NCI-H128 (cell line): ENCODE measurements around the gene AMOTL1.

Experiments
- DNase-seq: peaks from one replicate; lab custom pipeline; 2025; ENCODE audit not compliant: unreplicated experiment; lab: John Stamatoyannopoulos, UW

Gene AMOTL1

GRCh38 chr11:94871491-94872185 is 103.5 kb downstream of the AMOTL1 start:
- DNase-seq = no peak

DNA sequence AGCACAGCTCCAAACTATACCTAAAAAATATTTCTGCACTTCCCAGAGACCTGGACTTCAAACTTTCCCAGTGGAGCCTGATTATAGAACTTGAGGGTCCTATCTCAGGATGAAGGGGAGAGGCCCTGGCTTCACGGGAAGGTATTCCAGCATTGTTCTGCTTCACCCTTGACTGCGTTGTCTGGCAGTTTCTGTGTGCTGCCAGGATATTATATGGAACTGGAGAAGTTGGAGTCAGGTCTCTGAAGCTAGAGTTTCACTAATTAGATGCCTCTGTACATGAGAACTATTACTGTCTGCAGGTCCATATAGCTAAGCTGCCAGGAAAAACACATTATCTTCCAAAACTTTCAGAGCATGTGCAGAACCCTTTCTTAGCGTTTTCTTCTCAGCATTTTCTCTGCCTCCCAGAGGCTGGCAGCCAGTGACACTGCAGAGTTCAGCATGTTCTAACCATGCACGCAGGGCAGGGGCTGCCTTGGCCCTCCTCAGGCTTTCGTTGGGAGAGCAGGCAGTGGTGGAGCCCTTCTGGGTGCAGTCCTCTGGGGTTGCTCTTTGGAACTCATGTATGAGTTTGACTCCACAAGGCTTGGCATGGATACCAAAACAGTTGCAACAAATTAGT is 105.9 kb downstream of the AMOTL1 start:
- DNase-seq = no peak

- DNase-seq = no peak
Observed at GRCh38 chr11:94876222-94876621, 108.1 kb downstream of the AMOTL1 start.

DNA sequence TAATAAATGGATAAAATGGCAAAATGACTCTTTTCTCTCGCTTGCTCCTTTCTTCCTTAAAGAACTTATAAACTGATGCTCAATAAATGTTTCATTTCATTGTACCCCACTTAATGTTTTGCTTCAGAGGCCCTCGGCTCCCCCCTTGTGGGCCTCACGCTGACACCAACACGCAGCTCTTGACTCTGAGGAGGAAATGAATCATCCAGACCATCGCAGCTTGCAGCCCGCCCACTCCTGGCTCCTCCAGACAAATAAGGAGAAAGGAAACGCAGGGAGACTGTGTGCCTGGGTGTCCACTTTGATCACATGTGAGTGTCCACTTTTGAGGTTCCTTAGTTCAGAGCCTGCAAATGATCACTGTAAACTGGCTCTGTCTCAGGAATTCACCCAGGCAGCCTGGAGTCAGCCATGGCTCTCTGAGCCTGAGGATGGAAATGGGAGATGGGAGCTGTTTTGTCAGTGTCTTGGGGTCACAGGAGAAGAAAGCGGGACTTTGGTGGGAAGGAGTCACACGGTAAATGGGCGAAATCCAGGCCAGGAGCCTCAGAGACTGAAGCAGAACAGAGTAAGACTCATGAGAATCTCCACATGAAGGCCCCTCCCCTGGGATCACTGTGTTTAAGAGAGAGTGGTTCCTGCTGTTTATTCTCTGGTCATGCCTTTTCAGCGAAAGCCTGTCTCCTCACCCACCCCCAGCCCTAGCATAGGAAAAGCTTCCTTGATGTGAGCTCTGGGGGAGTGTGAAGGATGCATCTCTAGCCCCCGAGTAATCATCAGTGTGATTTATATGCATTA is 108.7 kb downstream of the AMOTL1 start:
- DNase-seq = no peak

GRCh38 chr11:94877443-94878200 is 109.5 kb downstream of the AMOTL1 start:
- DNase-seq = no peak

- DNase-seq = no peak
Observed at GRCh38 chr11:94879006-94879405, 110.8 kb downstream of the AMOTL1 start.

- DNase-seq = no peak
Observed at GRCh38 chr11:94880216-94880615, 112.1 kb downstream of the AMOTL1 start.

- DNase-seq = no peak
Observed at GRCh38 chr11:94882931-94883330, 114.8 kb downstream of the AMOTL1 start.

GRCh38 chr11:94883878-94884277 is 115.7 kb downstream of the AMOTL1 start:
- DNase-seq = no peak

DNA sequence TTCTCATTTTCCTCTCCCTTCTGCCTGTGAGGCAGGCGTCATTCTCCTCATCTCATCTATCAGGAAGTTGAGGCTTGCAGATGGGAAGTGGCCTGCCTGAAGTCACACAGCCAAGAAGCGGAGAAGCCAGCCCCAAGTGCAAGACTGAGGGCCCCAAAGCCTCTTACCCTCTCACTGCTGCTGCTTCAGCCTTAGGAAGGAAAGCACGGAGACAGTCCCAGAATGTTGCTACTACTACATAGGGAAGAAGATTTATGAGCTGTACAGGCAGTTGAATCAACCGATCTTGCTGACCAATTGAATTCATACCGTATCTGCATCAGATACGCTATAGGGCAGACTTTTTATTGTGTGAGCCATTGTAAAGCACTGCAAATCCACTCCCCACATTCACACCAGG is 116.2 kb downstream of the AMOTL1 start:
- no peak for DNase-seq

DNA sequence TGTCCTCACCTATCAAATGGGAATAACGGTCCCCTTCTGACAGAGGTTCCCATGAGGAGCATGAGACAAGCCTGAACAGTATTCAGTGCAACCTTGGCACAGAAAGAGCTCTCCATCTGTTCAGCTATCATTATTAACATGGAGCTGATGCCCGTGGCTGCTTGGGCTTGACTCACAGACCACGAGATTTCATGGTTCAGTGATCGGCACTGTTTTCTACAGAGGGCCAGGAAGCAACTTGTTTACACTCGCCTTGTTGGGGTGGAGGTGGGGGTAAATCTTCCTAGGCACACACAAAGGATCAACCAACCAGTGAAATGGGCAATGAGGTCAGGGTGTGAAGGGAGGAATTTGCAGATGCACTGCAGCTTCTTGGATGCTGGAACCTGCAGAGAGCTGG is 117.0 kb downstream of the AMOTL1 start:
- no peak for DNase-seq

GRCh38 chr11:94885581-94885980 is 117.4 kb downstream of the AMOTL1 start:
- no peak for DNase-seq

DNA sequence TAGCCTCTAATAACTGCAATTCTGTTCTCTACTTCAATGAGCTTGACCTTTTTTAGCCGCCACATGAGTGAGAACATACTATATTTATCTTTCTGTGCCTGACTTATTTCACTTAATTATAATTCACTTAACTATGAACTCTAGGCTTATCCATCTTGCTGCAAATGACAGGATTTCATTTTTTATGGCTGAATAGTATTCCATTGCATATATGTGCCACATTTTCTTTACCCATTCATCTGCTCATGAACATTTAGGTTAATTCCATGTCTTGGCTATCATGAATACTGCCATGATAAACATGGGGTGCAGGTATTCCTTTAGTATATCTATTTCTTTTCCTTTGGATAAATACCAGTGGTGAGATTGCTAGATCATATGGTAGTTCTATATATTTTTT is 120.0 kb downstream of the AMOTL1 start:
- DNase-seq = no peak

- no peak for DNase-seq
Observed at GRCh38 chr11:94895451-94895850, 127.3 kb downstream of the AMOTL1 start.

GRCh38 chr11:94895971-94896370 is 127.8 kb downstream of the AMOTL1 start:
- DNase-seq = no peak

DNA sequence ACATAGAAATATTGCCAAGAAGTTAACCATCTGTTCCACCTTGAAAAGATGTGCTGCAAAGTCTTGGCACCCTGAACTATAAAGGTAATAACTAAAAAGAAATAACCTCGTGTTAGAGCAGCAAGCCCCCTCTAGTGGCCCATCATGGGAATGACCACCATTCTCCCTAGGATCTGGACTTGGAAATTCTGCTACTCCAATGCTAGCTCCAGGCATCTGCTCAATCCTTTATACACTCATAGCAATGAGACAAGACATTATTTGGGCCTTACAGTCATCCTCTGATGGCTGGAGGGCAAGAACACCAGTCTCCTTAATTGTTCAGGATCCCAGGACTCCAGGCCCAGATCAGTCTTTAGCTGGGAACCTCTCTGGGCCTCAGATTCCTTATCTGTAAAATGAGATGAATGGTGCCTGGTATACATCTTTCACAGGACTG is 129.2 kb downstream of the AMOTL1 start:
- no peak for DNase-seq

DNA sequence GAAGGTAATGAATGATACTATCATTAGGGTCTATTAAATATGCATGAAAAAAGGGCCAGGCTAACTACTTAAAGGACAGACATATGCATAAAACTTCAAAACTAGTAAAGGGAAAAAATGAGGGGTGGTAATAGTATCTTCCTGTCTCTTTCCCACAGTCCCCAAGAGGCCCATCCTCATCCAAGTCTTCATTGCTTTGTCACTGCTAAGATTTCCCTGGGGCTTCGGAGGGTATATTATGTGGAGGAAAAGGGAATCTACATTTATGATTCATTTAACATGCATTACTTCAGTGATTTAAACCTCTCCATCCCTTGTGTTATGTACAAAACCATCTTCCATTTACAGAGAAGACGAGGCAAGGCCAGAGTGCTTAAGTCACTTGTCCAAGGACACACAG is 139.1 kb downstream of the AMOTL1 start:
- no peak for DNase-seq

DNA sequence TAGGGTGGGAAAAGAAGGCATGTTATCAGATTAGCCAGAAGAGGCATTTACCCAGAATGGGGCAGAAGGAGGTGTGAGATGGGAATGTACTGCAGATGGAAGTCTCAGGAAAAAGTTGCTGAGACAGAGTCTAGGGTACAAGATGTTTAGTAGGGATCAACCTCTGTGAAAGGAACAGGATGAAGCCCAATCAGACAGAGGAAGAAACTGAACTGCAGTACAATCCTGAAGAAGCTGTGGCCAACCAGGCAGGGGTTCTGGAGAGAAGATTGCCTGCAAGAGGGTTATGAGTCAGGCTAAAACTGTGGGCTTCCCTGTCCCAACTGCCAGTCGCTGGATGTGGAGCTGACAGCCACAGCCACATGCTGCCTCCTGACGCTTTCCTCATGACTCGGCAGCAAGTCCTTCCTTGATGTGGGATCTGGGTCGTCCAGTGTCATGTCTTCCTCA is 141.2 kb downstream of the AMOTL1 start:
- DNase-seq = no peak

DNA sequence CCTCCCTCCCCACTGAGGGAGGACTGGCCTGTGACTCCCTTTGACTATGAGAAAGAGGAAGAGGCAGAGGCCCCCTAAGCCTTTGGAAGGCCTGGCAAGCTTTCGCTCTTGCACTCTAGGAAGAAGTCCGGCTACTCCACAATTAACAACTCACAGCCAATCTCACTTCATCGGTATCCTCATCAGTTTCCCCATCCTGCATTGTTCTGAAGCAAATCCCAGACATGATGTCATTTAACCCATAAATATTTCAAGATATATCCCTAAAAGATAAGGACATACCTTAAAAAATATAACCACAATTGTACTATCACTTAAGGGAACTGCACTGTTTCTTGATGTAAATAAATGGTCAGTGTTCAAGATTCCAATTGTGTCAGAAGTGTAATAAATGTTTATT is 142.1 kb downstream of the AMOTL1 start:
- no peak for DNase-seq

- no peak for DNase-seq
Observed at GRCh38 chr11:94910779-94911178, 142.6 kb downstream of the AMOTL1 start.

DNA sequence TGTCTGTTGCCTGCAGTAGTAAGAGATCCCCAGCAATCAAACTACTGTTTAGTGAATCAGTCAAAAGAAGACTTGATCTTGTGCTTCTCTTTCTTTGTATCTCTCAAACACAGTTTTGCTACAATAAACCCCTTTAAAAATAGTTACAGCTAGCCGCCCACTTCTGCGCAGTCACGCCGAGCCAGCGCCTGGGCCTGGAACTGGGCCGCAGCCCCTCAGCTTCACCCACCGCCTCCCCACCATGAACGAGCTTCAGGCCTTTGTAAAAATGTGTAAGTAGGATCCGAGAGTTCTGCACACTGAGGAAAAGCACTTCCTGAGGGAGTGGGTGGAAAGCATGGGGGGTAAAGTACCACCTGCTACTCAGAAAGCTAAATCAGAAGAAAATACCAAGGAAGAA is 144.7 kb downstream of the AMOTL1 start:
- no peak for DNase-seq
